Uterus (tissue), 2 donors: Measurements from ENCODE around the gene LYPD6B.

Experiments used
- CTCF ChIP-seq, 4 experiments: fragments of 200-600 bp in 2 of 4; fragments of 450-650 bp in 2 of 4; sonication (generic) in 2 of 4; IDR thresholded peaks; one replicate each; pipeline ENCODE4 v1.5.1; 2016 to 2019; ENCODE audit warnings: antibody characterized with exemption in 4 of 4, mild to moderate bottlenecking in 2 of 4, moderate library complexity in 1 of 4
- POLR2A ChIP-seq, 2 donors: fragments of 450-650 bp; IDR thresholded peaks; one replicate each; pipeline ENCODE4 v1.6.1; 2016; ENCODE audit warnings: antibody characterized with exemption in 2 of 2, mild to moderate bottlenecking in 1 of 2, moderate library complexity in 1 of 2

GRCh38 chr2:149064365-149064841 is 25.9 kb downstream of the LYPD6B start:
- no peak for TF ChIP-seq CTCF (IDR thresholded peaks at IDR 0.05)
- TF ChIP-seq POLR2A (IDR thresholded peaks at IDR 0.05): no peak
